Keratinocyte (primary cell): ENCODE results near the gene CGRRF1. TPM values are rescaled to one million over a fixed set of nuclear protein-coding genes. Genes with fewer than 3 reads are reported as not detected.

Experiments used
- DNase-seq: peaks from one replicate; pipeline ENCODE4 v3.0.0-alpha.2; 2011; ENCODE audit warnings: low read depth, missing footprints, low spot score
- FAIRE-seq: peaks from 2 replicates; lab custom pipeline; 2011; peaks lifted over from hg19 to GRCh38; lab: Jason Lieb, UNC
- H2AFZ ChIP-seq: 2 replicates; pipeline ENCODE4 v1.6.0; 2012; ENCODE audit warnings: low read length, control low read depth, inconsistent platforms; ENCODE audit not compliant: control insufficient read depth
- H3K27ac ChIP-seq: 2 replicates; pipeline ENCODE4 v1.5.1; 2011; ENCODE audit warnings: low read length; ENCODE audit not compliant: control insufficient read depth, insufficient read depth
- H3K27me3 ChIP-seq: 3 replicates; pipeline ENCODE4 v1.6.0; 2011; ENCODE audit warnings: low read length; ENCODE audit not compliant: control insufficient read depth, insufficient read depth; ENCODE audit errors: extremely low read depth
- H3K36me3 ChIP-seq, 2 experiments: 2 replicates in 1 of 2; 3 replicates in 1 of 2; pipeline ENCODE4 v1.5.1; 2011; ENCODE audit warnings: low read length in 2 of 2, mild to moderate bottlenecking in 1 of 2; ENCODE audit not compliant: control insufficient read depth in 2 of 2, insufficient read depth in 2 of 2; ENCODE audit errors: extremely low read depth in 1 of 2
- H3K4me1 ChIP-seq: 3 replicates; pipeline ENCODE4 v1.5.1; 2011; ENCODE audit warnings: low read length; ENCODE audit not compliant: control insufficient read depth, insufficient read depth; ENCODE audit errors: extremely low read depth
- H3K4me2 ChIP-seq: 3 replicates; pipeline ENCODE4 v1.6.0; 2011; ENCODE audit warnings: low read depth, low read length; ENCODE audit not compliant: control insufficient read depth, insufficient read depth; ENCODE audit errors: extremely low read depth
- H3K4me3 ChIP-seq, 3 experiments: fragments of 200-600 bp in 1 of 3; sonication (generic) in 1 of 3; 2 replicates in 2 of 3; 3 replicates in 1 of 3; pipeline ENCODE4 v1.5.1; 2011 to 2016; ENCODE audit warnings: low read length in 3 of 3, mild to moderate bottlenecking in 3 of 3, control low read depth in 2 of 3, inconsistent platforms in 1 of 3, low read depth in 1 of 3, mixed read lengths in 1 of 3, mixed run types in 1 of 3, moderate library complexity in 1 of 3; ENCODE audit not compliant: control insufficient read depth in 2 of 3, insufficient read depth in 2 of 3; ENCODE audit errors: extremely low read depth in 1 of 3
- H3K79me2 ChIP-seq: 2 replicates; pipeline ENCODE4 v1.6.0; 2012; ENCODE audit warnings: low read length; ENCODE audit not compliant: control insufficient read depth, insufficient read depth
- H3K9ac ChIP-seq: 3 replicates; pipeline ENCODE4 v1.6.0; 2011; ENCODE audit warnings: low read length; ENCODE audit not compliant: control insufficient read depth, insufficient read depth; ENCODE audit errors: extremely low read depth
- H3K9me1 ChIP-seq: 3 replicates; pipeline ENCODE4 v1.6.0; 2011; ENCODE audit warnings: low read length; ENCODE audit not compliant: control insufficient read depth, insufficient read depth; ENCODE audit errors: extremely low read depth
- H3K9me3 ChIP-seq: 2 replicates; pipeline ENCODE4 v1.5.1; 2012; ENCODE audit warnings: low read depth, low read length; ENCODE audit not compliant: control insufficient read depth
- H4K20me1 ChIP-seq: 3 replicates; pipeline ENCODE4 v1.6.0; 2011; ENCODE audit warnings: low read length; ENCODE audit not compliant: control insufficient read depth, insufficient read depth; ENCODE audit errors: extremely low read depth
- EZH2 ChIP-seq: IDR thresholded peaks from one replicate; pipeline ENCODE4 v1.6.1; 2012; ENCODE audit warnings: inconsistent platforms, mild to moderate bottlenecking, low read length, moderate library complexity
- dilution Hi-C: fragments of 300-500 bp; cut with MboI; formaldehyde crosslinking; loops from one replicate; pipeline ENCODE4 v1.7.0; 2020; ENCODE audit warnings: low sequenced_read_pairs; ENCODE audit not compliant: extremely low pct_ligation_motif_present
- polyA plus RNA-seq, 5 experiments: library from polyadenylated mRNA; depleted of rRNA in 3 of 5; stranded (reverse) in 3 of 5; stranded (forward) in 1 of 5; unstranded in 1 of 5; fragments of >200 nt; gene quantifications; 1 replicate in 1 of 5; 2 replicates in 3 of 5; 3 replicates in 1 of 5; pipeline versions ENCODE4 v1.2.1 to v1.2.3, GENCODE V29; 2011 to 2012; ENCODE audit warnings: missing spikeins in 2 of 5, low read depth in 1 of 5, low replicate concordance in 1 of 5
- TF ChIP-seq, protein P1 (sequence below), 3 experiments: IDR thresholded peaks in 1 of 3; conservative IDR thresholded peaks in 1 of 3; optimal IDR thresholded peaks in 1 of 3; 2 replicates in 2 of 3; 3 replicates in 1 of 3; pipeline versions ENCODE3 to v1.5.1; 2011; ENCODE audit warnings: low read length in 3 of 3, mild to moderate bottlenecking in 3 of 3, moderate library complexity in 2 of 3, control low read depth in 1 of 3, inconsistent platforms in 1 of 3; ENCODE audit not compliant: insufficient read depth in 2 of 3; ENCODE audit errors: extremely low read depth in 1 of 3

The CGRRF1 gene
- polyA plus RNA-seq, 1 donor (not counting 4 experiments of a cell fraction or from before 2014, with no cell fraction given), result 19.5 TPM

DNA sequence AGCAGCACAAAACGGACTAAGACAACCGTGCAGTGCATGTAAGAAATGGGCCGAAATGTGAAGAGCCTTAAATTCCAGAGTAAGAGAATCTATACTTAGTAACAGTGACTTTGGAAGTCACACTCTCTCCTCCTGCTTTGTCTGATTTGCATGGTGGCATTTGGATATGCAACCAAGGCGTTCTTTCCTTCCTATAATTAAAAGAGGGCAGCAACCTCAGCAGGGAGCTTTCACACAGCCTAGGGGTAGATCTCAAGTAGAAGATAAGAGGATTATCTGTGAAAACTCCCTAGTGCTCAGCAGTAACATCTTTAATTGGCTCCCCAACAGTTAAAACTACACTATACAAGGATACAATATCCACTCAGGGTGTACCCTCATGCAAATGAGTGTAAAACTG lies 37.4 kb upstream of the CGRRF1 start:
- Histone ChIP-seq H3K79me2 (no peaks in the 10 kb centered on the region), H3K27ac (no peak overlapping the region), H2AFZ (no peak overlapping the region), H3K4me3 (no peak overlapping the region), H3K36me3 (peaks cover 2 to 11% of the 10 kb centered on the region in 2 experiments), H3K9me1 (no peaks in the 10 kb centered on the region), H3K27me3 (no peaks in the 10 kb centered on the region), H3K9ac (no peak overlapping the region), H3K9me3 (no peaks in the 10 kb centered on the region), H3K4me1 (no peaks in the 10 kb centered on the region), H3K4me2 (no peak overlapping the region), H4K20me1 (no peaks in the 10 kb centered on the region)
- TF ChIP-seq EZH2, result no peak
- TF ChIP-seq, protein P1, sequence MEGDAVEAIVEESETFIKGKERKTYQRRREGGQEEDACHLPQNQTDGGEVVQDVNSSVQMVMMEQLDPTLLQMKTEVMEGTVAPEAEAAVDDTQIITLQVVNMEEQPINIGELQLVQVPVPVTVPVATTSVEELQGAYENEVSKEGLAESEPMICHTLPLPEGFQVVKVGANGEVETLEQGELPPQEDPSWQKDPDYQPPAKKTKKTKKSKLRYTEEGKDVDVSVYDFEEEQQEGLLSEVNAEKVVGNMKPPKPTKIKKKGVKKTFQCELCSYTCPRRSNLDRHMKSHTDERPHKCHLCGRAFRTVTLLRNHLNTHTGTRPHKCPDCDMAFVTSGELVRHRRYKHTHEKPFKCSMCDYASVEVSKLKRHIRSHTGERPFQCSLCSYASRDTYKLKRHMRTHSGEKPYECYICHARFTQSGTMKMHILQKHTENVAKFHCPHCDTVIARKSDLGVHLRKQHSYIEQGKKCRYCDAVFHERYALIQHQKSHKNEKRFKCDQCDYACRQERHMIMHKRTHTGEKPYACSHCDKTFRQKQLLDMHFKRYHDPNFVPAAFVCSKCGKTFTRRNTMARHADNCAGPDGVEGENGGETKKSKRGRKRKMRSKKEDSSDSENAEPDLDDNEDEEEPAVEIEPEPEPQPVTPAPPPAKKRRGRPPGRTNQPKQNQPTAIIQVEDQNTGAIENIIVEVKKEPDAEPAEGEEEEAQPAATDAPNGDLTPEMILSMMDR (optimal IDR thresholded peaks at IDR 0.05 in 1 of 3, IDR thresholded peaks at IDR 0.05 in 1 of 3, conservative IDR thresholded peaks at IDR 0.05 in 1 of 3; ENCODE audit: extremely low read depth in 1 of 3, insufficient read depth in 2 of 3, low read length in 3 of 3), result no peak
- dilution Hi-C loops, result no loop called here
- DNase-seq (no peak), FAIRE-seq (no peak)

DNA sequence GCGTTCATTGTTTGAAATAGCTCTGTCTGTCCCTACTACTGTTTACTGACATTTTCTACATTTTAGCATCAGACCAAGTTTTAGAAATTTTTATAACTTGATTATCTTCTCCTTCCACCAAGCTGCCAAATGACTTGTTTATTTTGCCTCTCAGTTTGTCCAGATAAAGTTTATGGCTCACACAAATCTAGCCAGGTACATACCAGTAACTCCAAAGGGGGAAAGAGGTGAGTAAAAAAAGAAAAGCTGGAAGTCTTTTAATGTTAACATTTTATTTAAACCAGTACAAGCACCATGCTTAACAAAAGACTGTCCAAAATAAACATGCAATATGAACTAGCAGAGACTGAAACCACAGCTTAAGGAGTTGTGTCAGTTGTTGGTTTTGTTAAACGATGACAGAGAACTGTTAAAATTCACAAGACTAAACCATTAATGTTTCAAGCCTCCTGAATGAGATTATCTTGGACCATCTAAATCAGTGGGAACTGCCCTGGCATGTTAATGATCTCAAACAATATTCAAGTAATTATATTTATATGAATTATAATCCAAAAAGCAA lies 35.4 kb upstream of the CGRRF1 start:
- Histone ChIP-seq H3K9ac (no peak overlapping the region), H3K36me3 (peaks cover 8 to 26% of the 10 kb centered on the region in 2 experiments), H3K9me3 (no peaks in the 10 kb centered on the region), H4K20me1 (no peaks in the 10 kb centered on the region), H3K4me2 (no peak overlapping the region), H3K27ac (no peak overlapping the region), H3K4me3 (no peak overlapping the region), H3K27me3 (no peaks in the 10 kb centered on the region), H3K4me1 (no peaks in the 10 kb centered on the region), H3K79me2 (peaks cover 3% of the 10 kb centered on the region), H2AFZ (no peak overlapping the region), H3K9me1 (no peaks in the 10 kb centered on the region)
- DNase-seq (no peak), FAIRE-seq (no peak)
- TF ChIP-seq, protein P1 (optimal IDR thresholded peaks at IDR 0.05 in 1 of 3, IDR thresholded peaks at IDR 0.05 in 1 of 3, conservative IDR thresholded peaks at IDR 0.05 in 1 of 3; ENCODE audit: extremely low read depth in 1 of 3, insufficient read depth in 2 of 3, low read length in 3 of 3), result no peak
- no peak for TF ChIP-seq EZH2
- dilution Hi-C loops, result no loop called here
